Iris pigment epithelial cell (primary cell): ENCODE results near the gene RAB22A.

Source experiments
- DNase-seq: peaks from one replicate; pipeline ENCODE4 v3.0.0-alpha.2; 2011; ENCODE audit warnings: low read depth

The RAB22A gene, protein sequence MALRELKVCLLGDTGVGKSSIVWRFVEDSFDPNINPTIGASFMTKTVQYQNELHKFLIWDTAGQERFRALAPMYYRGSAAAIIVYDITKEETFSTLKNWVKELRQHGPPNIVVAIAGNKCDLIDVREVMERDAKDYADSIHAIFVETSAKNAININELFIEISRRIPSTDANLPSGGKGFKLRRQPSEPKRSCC

DNA sequence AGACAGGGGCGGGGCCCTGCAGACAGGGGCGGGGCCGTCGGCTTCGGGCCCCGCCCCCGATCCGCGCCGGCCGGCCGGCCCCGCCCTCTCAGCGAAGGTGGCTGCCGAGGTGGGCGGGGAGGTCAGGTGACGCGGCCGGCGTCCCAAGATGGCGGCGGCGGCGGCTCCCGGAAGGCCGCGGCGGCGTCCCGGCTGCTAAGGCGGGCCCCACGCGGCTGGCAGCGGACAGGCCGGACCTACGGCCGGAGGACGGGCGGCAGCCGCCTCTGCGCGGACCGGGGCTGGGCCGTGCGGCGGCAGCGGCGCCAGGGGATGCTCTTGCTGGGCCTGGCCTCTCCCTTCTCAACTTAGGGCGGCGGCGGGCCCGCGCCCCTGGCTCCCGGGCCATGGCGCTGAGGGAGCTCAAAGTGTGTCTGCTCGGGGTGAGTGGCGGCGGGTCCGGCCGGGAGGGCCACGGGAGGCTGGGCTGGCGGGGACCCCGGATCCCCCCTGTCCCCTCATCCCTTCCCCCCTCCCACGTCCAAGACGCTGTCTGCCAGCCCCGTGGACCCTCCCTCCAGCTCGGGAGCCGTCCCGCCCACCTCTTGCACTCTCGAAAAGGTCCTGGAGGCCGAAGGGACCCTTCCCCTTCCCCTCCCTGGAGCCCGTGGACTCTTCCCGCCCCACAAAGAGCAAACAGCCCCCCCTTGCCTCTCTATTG, at the start of gene RAB22A:
TSS of gene RAB22A (plus strand) at position 125 of the 700 bp plus-strand sequence. CDS start at position 387, 262 bp downstream.
- peak; percentile 82 for DNase-seq

DNA sequence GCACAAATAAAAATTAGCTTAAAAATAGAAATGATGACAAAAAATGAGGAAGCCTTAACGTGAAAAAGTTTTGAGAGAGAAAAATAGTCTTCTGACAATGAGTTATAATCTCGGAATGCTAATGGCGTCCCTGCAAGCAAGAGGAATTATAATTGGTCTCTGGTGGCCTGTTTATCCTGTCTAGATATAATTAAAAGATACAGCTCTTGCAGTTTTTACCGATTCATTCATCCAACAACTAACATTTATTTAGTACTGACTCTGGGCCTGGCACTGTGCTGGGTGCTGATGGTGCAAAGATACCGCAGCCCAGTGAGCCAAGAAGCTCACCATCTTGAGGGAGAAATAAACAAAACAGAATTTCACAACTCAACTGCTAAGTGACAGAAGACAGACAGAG, 49.5 kb upstream of the RAB22A start:
- DNase-seq: no peak

GRCh38 chr20:58261660-58262059, 47.9 kb upstream of the RAB22A start:
- no peak for DNase-seq

- DNase-seq: no peak
These were observed 45.2 kb upstream of the RAB22A start for GRCh38 chr20:58264271-58264670.

- DNase-seq: no peak
These were observed 41.9 kb upstream of the RAB22A start for GRCh38 chr20:58267389-58268215.

DNA sequence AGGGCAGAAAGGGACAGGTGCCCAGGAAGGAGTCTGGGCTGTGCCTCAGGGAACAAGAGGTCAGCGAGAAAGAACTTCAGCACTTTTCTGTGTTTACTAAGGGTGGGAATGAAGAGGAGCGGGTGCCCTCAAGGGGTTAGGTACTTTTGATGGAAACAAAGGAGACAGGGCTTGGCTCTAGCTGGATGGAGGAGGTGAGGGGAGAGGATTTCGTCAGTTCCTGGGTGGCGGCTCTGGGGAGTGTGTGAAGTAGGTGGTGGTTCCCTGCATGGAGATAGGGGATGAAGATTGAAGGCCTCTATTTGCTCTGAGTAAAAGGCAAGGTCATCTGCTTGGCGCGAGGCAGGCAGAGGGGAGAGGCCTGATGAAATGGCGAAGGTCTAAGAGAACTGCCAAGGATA, 41.1 kb upstream of the RAB22A start:
- DNase-seq: no peak

GRCh38 chr20:58268936-58269619, 40.4 kb upstream of the RAB22A start:
- DNase-seq: peak; percentile 36

DNA sequence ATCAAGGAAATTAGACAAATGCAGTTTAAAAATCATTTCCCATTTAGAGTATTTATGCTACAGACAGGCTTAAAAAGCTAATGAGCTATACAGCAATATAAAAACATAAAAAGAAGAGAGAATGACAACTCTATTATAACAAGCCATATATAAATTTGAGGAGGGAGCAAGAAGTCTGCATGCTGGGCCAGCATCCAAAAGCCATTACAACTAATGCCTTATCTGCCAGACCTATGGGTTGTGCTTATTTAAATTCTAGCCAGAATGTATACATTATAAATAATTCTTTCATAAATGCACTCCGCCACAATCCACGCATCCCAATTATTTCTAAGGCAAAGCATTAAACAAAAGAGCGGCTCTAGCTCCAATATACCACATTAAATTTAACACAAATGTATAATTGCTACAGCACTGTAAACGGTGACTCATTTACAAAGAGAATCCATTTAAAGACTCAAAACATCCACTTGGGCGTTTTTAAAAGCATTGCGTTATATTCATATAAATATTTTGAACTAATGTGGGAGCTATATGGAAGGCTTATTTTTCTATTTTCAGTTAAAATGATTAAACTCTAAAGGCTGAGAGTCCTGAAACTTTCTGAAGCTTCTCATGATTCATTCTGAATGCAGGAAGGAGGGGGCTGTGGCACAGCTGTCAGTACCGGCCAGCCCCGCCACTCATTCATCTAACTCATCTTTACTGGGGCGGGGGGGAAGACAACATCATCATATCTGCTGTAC, 37.7 kb upstream of the RAB22A start:
- DNase-seq: peak; percentile 32

GRCh38 chr20:58274384-58274783, 35.1 kb upstream of the RAB22A start:
- DNase-seq: no peak

GRCh38 chr20:58277107-58277506, 32.4 kb upstream of the RAB22A start:
- DNase-seq: no peak

GRCh38 chr20:58277578-58278472, 31.7 kb upstream of the RAB22A start:
- DNase-seq: no peak

DNA sequence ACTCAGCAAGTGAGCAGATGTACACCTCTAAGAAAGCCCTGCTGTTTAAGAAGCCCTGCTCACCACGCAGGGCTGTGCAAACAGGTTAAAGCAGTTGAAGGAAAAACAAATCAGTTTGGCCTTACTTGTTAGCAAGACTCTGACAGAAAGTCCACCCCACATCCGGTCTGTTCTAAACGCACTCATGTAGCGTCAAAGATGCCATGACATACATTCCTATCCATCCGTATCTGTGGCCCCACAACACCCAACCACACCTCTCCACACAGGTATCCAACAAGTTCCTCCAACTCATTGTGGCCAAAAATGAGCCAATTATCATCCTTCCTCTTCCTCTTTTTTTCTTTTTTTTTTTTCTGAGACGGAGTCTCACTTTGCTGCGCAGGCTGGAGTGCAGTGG, 22.8 kb upstream of the RAB22A start:
- DNase-seq: no peak

- DNase-seq: peak; percentile 50
These were observed 21.9 kb upstream of the RAB22A start for GRCh38 chr20:58287638-58288037.

DNA sequence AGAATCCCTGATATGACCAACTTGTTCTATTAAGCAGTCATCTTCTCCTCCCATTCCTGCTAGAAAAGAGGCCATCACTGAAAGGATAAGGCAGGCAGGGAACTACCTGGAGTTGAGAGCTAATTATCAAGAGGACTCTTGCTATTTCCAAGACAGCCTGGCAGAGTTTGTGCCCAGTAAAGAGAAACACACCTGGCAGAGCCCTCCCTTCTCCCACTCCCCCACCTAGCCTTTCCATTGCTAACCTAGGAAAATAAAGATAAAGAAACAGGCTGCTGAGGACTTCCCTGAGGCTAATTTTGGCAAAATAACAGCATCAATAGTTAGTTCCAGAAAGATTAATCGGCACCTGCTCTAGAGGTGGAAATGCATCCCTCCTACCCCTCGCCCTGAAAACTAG, 20.4 kb upstream of the RAB22A start:
- no peak for DNase-seq

DNA sequence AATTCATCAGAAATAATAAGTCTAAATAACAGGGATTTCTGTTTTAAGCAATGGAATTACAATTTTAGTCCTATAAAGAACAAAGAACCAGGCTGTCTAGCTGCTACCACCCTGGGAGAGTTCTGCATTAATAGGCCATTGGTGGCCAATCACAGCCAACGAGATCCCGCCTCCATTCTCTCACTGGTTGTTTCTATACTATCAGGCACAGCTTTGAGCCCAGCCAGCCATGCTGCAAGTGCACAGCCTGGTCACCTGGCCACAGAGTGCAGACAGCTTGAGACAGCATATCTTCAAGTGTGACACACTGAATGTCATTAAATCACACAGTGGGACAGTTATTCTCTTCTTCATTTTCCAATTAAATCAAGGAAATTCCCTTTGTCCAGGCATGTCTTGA, 16.1 kb upstream of the RAB22A start:
- peak; percentile 8 for DNase-seq

DNA sequence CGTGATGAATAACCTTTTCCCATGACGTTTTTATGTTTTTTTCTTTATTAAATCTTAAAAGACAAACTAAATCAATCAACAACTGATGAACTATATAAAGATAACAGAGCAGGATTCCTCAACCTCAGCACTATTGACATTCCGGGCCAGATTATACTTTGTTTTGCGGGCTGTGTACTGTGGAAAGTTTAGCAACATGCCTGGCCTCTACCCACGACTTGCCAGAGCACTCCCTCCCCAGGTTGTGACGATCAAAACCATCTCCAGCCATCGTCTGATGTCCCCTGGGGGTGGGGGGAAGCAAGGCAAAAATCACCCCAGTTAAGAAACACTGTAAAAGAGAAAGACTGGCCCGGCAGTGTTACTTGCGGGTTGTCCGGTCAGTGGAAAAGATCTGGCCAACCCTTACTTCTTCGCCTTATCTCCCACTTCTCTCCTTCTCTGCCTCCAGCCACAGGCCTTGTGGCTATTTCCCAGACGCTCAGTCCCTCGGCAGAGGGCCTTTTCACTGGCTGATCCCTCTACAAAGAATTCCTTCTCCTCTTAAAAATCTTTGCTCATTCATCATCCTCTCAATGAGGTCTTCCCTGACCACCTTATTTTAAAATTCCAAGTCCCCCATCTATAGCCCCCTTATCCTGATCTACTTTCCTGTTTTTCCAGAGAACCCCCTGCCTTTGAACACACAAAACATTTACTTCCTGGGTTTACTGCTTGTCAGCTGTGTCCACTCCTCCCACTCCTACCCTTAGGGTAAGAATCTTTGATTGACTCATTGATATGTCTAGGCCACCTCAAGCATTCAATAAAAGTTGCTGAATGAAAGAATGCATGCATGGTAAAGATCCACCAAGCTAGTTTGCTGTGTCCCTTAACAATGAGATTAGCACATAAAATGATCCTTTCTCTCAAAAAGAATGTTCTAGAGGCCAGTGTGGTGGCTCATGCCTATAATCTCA, 14.7 kb upstream of the RAB22A start:
- DNase-seq: peak; percentile 6

DNA sequence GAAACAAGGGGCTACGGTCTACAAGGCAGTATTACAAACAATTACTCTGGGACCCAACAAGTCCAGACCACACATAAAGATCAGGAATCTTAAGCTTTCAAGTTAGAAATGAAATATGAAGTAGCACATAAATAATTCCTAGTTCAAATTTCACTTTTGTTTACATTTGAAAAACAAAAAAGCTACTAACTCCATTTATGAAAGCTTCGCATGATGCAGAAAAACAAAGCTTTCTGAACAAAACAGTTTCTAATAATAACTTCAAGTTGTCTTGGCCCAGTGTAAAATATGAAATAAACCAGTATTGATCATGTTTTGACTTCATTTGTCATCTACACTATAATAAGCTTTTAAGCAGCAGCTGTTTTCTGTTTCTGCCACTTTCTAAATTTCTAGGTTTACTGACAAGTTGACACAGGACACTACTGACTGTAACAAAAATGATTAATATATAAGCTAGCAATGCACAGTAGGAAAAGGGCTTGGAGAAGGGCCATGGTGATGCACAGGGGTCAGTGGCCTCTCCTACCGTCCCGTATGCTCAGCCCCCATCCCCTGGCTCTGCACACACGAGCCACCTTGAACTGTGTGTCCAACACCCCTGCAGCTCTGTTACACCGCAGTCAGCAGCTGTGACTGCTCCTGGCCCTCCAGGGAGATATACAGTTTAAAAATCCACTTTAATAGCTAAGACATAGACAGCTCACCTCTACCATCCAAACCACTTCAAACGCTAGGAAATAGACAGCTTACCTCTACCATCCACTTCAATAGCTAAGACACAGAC, 13.3 kb upstream of the RAB22A start:
- no peak for DNase-seq

DNA sequence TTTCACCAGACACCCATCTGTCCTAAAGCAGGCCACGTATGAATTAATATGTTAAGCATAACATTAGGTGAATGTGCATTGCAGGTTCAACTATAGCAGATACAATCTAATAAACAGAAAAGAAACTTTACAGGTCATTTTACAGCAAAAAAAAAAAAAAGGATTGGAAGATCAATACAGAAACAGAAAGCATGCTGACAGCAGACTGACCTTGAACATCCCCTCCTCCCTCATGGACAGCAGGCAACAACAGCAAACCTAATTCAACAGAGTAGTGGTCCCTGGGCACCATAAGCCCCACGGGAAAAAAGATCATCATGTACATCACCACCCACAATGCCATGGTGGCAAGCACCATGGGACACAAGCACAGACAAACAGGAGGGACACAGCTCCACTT, 12.1 kb upstream of the RAB22A start:
- DNase-seq: no peak

GRCh38 chr20:58300321-58300720, 9.2 kb upstream of the RAB22A start:
- no peak for DNase-seq
